ENCODE data around the gene UNC13D.

DNA sequence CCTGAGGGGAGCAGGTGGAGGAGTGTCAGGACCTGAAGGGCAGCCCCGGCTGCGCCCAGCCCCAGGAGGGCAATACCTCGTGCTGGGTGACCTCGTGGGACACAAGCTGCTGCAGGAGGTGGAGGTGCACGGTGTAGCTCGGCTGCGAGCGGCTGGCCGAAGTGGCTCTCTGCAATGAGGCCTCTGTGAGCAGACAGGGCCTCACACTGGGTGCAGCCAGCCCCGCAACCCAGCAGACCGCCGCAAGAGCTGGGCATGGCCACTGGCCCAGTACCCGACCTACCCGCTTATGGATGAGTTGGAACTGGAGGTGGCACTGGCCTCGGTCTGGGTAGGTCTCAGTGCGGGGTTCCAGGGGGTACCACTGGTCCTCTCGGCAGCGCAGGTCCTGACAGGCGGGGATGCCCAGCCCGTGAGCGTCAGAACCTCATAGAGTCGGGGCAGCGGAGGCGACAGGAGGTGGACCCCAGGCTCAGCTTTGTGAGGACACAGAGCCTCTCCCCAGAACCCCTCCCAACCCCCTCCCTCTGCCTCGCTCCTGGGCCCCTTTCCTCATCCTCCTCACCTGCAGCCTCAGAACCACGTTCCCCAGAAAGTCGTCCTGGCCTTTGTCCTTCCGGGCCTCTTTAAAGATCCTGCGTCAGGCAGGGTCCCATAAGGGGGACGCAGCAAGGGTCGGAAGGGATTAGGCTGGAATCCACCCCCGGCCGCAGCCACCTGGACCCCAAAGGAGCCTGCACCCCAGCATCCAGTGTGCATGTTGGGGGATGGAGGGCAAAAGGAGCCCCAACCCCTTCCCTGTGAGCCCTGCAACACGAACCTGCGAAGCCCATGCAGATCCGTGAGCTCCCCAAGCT lies 4.0 kb downstream of the UNC13D start:
- no peak for TF ChIP-seq CTCF (IDR thresholded peaks at IDR 0.05)
- no peak for TF ChIP-seq POLR2A (IDR thresholded peaks at IDR 0.05)
